ENCODE results near the gene CTU2.

- TF ChIP-seq CTCF (IDR thresholded peaks at IDR 0.05; ENCODE audit: poor library complexity, severe bottlenecking) (no peak), RAD21 (conservative IDR thresholded peaks at IDR 0.05) (no peak), POLR2AphosphoS5 (IDR thresholded peaks at IDR 0.05) (no peak), EZH2 (IDR thresholded peaks at IDR 0.05; ENCODE audit: borderline replicate concordance, insufficient read depth, low read length, poor library complexity, severe bottlenecking) (no peak), EP300 (conservative IDR thresholded peaks at IDR 0.05; ENCODE audit: poor library complexity, severe bottlenecking) (no peak), SMC3 (conservative IDR thresholded peaks at IDR 0.05; ENCODE audit: poor library complexity) (no peak), TAF1 (IDR thresholded peaks at IDR 0.05; ENCODE audit: low read depth) (no peak), MXI1 (conservative IDR thresholded peaks at IDR 0.05; ENCODE audit: poor library complexity, severe bottlenecking) (no peak)
- TF ChIP-seq, protein P1, sequence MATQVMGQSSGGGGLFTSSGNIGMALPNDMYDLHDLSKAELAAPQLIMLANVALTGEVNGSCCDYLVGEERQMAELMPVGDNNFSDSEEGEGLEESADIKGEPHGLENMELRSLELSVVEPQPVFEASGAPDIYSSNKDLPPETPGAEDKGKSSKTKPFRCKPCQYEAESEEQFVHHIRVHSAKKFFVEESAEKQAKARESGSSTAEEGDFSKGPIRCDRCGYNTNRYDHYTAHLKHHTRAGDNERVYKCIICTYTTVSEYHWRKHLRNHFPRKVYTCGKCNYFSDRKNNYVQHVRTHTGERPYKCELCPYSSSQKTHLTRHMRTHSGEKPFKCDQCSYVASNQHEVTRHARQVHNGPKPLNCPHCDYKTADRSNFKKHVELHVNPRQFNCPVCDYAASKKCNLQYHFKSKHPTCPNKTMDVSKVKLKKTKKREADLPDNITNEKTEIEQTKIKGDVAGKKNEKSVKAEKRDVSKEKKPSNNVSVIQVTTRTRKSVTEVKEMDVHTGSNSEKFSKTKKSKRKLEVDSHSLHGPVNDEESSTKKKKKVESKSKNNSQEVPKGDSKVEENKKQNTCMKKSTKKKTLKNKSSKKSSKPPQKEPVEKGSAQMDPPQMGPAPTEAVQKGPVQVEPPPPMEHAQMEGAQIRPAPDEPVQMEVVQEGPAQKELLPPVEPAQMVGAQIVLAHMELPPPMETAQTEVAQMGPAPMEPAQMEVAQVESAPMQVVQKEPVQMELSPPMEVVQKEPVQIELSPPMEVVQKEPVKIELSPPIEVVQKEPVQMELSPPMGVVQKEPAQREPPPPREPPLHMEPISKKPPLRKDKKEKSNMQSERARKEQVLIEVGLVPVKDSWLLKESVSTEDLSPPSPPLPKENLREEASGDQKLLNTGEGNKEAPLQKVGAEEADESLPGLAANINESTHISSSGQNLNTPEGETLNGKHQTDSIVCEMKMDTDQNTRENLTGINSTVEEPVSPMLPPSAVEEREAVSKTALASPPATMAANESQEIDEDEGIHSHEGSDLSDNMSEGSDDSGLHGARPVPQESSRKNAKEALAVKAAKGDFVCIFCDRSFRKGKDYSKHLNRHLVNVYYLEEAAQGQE (IDR thresholded peaks at IDR 0.05; ENCODE audit: borderline replicate concordance) = no peak
Measured at GRCh38 chr16:88681709-88682451, 24.4 kb upstream of the CTU2 start.

Data from neural cell (in vitro differentiated cells).